Gastroesophageal sphincter (tissue), 4 donors: ENCODE measurements around the gene INSM1. TPM values are rescaled to one million over a fixed set of nuclear protein-coding genes. Genes with fewer than 3 reads are reported as not detected.

ENCODE experiments used
- ATAC-seq: fragments of 150-250 bp; one replicate; pipeline ENCODE4 v1.9.1; 2016; ENCODE audit warnings: mild to moderate bottlenecking, moderate library complexity
- H3K27ac ChIP-seq, 4 donors: fragments of 200-600 bp; sonication (generic) in 3 of 4; 1 replicate in 3 of 4; 2 replicates in 1 of 4; pipeline ENCODE4 v1.5.1; 2016 to 2019
- H3K27me3 ChIP-seq: fragments of 200-600 bp; sonication (generic); one replicate; pipeline ENCODE4 v1.5.1; 2019
- H3K36me3 ChIP-seq, 2 donors: fragments of 200-600 bp; sonication (generic); one replicate each; pipeline ENCODE4 v1.5.1; 2019; ENCODE audit warnings: control low read depth in 1 of 2
- H3K4me1 ChIP-seq, 3 donors: fragments of 200-600 bp; sonication (generic); 1 replicate in 2 of 3; 2 replicates in 1 of 3; pipeline ENCODE4 v1.5.1; 2016 to 2019; ENCODE audit warnings: control low read depth in 2 of 3
- H3K4me3 ChIP-seq, 2 donors: fragments of 200-600 bp; sonication (generic); one replicate each; pipeline ENCODE4 v1.5.1; 2019; ENCODE audit warnings: mild to moderate bottlenecking in 1 of 2, moderate library complexity in 1 of 2
- H3K9me3 ChIP-seq, 3 donors: fragments of 200-600 bp; sonication (generic); one replicate each; pipeline ENCODE4 v1.5.1; 2017 to 2019; ENCODE audit warnings: control low read depth in 2 of 3
- EP300 ChIP-seq: sonication (generic); formaldehyde crosslinking; IDR thresholded peaks from one replicate; pipeline ENCODE4 v1.6.1; 2017; ENCODE audit warnings: antibody characterized with exemption, mild to moderate bottlenecking
- POLR2A ChIP-seq, 2 donors: fragments of 450-650 bp; IDR thresholded peaks; one replicate each; pipeline ENCODE4 v1.6.1; 2017; ENCODE audit warnings: antibody characterized with exemption in 2 of 2, mild to moderate bottlenecking in 2 of 2, moderate library complexity in 1 of 2
- POLR2AphosphoS5 ChIP-seq: sonication (generic); formaldehyde crosslinking; IDR thresholded peaks from one replicate; pipeline ENCODE4 v1.6.1; 2017; ENCODE audit warnings: antibody characterized with exemption
- WGBS, 2 donors: methylation state at CpG; one replicate each; pipeline ENCODE4 v1.1.5; 2018; ENCODE audit warnings: low coverage in 1 of 2; 5-methylcytosine and 5-hydroxymethylcytosine counted together
- total RNA-seq, 4 donors: library from RNA; depleted of rRNA; stranded (reverse); fragments of >200 nt; gene quantifications; one replicate each; pipeline ENCODE4 v1.1.0, GENCODE V29; 2016
- TF ChIP-seq, protein P1 (sequence below), 4 experiments: fragments of 200-600 bp in 2 of 4; fragments of 450-650 bp in 2 of 4; sonication (generic) in 1 of 4; IDR thresholded peaks; one replicate each; pipeline ENCODE4 v1.5.1; 2017 to 2019; ENCODE audit warnings: antibody characterized with exemption in 4 of 4, mild to moderate bottlenecking in 2 of 4, moderate library complexity in 2 of 4

The INSM1 gene
- total RNA-seq, 4 donors from 2014 or later: 0.15 TPM; not detected in 3

DNA sequence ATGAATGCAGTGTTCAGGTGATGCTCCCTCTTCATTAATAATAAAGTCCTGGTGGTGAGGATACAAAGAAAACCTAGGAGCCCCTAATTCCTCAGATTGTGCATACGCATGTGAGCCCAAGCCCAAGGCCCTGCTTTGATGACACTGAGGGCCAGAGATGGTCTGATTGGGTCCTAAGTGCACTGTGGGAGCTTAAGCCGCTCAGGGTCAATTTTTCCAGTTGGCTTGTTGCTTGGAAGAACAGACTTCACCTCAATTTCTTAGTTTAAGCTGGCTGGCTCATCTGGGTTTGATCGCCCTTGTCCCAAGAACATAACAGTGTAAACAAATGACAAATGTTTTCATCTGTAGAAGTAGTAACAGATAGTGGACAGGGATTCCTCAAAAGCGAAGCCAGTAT lies 41.4 kb downstream of the INSM1 start:
- Histone ChIP-seq H3K9me3 (no peaks in the 10 kb centered on the region), H3K27ac (no peak overlapping the region), H3K4me1 (no peaks in the 10 kb centered on the region), H3K27me3 (no peaks in the 10 kb centered on the region), H3K4me3 (no peak overlapping the region), H3K36me3 (peaks cover 0 to 26% of the 10 kb centered on the region in 2 donors)
- WGBS, 2 donors: 84 to 90% methylated on average over 2 of the region's 4 CpGs
- ATAC-seq: no peak
- TF ChIP-seq POLR2AphosphoS5 (no peak), EP300 (no peak), POLR2A (IDR thresholded peaks at IDR 0.05) (no peak)
- TF ChIP-seq, protein P1, sequence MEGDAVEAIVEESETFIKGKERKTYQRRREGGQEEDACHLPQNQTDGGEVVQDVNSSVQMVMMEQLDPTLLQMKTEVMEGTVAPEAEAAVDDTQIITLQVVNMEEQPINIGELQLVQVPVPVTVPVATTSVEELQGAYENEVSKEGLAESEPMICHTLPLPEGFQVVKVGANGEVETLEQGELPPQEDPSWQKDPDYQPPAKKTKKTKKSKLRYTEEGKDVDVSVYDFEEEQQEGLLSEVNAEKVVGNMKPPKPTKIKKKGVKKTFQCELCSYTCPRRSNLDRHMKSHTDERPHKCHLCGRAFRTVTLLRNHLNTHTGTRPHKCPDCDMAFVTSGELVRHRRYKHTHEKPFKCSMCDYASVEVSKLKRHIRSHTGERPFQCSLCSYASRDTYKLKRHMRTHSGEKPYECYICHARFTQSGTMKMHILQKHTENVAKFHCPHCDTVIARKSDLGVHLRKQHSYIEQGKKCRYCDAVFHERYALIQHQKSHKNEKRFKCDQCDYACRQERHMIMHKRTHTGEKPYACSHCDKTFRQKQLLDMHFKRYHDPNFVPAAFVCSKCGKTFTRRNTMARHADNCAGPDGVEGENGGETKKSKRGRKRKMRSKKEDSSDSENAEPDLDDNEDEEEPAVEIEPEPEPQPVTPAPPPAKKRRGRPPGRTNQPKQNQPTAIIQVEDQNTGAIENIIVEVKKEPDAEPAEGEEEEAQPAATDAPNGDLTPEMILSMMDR (IDR thresholded peaks at IDR 0.05): no peak

DNA sequence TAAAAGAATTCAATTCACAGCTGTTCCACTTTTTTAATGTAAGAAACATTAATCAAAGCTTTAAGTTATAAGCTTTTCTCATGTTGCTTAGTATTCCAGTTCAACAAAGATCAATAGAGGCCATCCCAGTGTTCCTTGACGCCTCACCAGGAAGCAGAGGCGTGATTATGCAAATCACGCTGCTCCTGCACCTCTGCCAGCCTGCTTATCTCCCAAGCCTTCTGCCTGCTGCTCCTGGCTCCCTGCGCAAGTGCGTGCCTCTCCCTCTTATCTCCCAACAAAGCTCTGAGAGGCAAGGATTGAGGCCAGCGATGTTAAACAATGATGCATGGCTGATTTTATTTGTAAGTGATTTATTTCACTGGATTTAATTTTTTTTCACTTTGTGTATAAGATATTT lies 42.8 kb downstream of the INSM1 start:
- Histone ChIP-seq H3K9me3 (no peaks in the 10 kb centered on the region), H3K27me3 (no peaks in the 10 kb centered on the region), H3K4me1 (no peaks in the 10 kb centered on the region), H3K4me3 (no peak overlapping the region), H3K27ac (no peak overlapping the region), H3K36me3 (peaks cover 0 to 17% of the 10 kb centered on the region in 2 donors)
- no peak for ATAC-seq
- WGBS, 2 donors: 28 to 46% methylated on average over 3 to 6 of the region's 6 CpGs
- TF ChIP-seq POLR2A (IDR thresholded peaks at IDR 0.05) (no peak), POLR2AphosphoS5 (no peak), EP300 (no peak)
- TF ChIP-seq, protein P1 (IDR thresholded peaks at IDR 0.05): no peak

DNA sequence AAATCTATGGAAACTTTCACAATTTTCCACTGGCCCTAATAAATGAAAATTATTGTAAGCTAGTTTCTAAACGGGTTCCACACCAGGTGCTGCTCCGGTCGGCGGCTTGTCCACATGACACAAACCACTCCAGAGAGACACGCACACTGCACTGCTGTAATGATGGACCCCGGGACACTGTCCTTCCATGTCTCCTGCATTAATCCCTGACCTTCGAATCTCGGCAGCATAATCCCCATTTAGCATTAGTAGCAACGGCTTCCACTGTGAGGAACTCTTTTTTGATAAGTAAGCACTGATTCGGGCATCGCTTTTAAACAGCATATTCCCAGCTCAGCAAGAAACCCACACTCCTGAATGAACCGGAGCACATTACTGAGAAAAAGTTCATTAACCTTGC lies 43.5 kb downstream of the INSM1 start:
- Histone ChIP-seq H3K4me3 (no peak overlapping the region), H3K9me3 (no peaks in the 10 kb centered on the region), H3K27me3 (no peaks in the 10 kb centered on the region), H3K36me3 (peaks cover 0 to 14% of the 10 kb centered on the region in 2 donors), H3K27ac (no peak overlapping the region), H3K4me1 (no peaks in the 10 kb centered on the region)
- 81 to 86% methylated on average over 12 of the region's 12 CpGs for WGBS, 2 donors
- ATAC-seq: no peak
- TF ChIP-seq, protein P1 (IDR thresholded peaks at IDR 0.05): no peak
- no peak for TF ChIP-seq EP300
- no peak for TF ChIP-seq POLR2A (IDR thresholded peaks at IDR 0.05)
- no peak for TF ChIP-seq POLR2AphosphoS5

DNA sequence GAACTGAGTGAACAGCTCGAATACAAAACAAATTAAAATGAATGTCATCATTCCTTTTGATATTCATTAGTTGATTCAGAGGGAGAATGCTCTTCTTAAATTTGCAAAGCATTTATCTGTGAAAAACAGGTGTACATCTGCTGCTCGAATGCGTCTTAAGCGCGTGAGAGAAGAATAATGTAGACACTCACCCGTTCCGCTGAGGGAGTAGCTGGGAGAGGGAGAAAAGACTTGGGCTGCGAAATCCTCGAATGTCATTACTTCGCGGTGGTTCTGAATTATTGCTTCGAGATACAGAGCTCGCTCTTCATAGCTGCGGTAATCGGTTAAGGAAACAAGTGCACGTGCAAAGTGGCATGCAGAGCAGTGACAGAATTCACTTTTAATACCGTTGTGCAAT lies 43.9 kb downstream of the INSM1 start:
- H3K9me3 ChIP-seq: no peaks in the 10 kb centered on the region
- H3K36me3 ChIP-seq: peaks cover 0 to 17% of the 10 kb centered on the region in 2 donors
- no peak for TF ChIP-seq POLR2AphosphoS5
- TF ChIP-seq, protein P1 (IDR thresholded peaks at IDR 0.05): no peak
- TF ChIP-seq POLR2A (IDR thresholded peaks at IDR 0.05): no peak
- H3K4me3 ChIP-seq: no peak overlapping the region
- H3K27ac ChIP-seq: no peak overlapping the region
- no peaks in the 10 kb centered on the region for H3K4me1 ChIP-seq
- H3K27me3 ChIP-seq: no peaks in the 10 kb centered on the region
- no peak for ATAC-seq
- 90 to 93% methylated on average over 17 of the region's 17 CpGs for WGBS, 2 donors

DNA sequence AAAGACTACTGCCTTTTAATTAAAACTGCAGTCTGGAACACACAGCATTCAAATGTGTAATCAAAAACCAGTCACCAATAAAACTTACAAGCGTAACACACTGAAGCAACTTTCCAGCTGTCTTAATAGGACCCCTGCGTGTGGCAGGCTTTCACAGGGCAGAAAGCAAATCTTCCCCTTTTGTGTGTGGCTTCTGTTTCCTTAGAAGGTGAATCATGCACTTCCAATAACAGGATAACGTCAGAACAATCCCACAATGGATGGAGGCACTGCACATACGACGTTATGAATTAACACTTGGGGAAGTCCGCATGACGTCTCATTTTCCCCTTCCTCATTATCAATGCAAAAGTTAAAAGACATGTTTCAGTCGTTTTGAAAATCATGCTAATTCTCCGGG lies 44.8 kb downstream of the INSM1 start:
- WGBS, 2 donors: 74 to 80% methylated on average over 8 to 9 of the region's 9 CpGs
- H3K27me3 ChIP-seq: no peaks in the 10 kb centered on the region
- H3K9me3 ChIP-seq: no peaks in the 10 kb centered on the region
- TF ChIP-seq POLR2A (IDR thresholded peaks at IDR 0.05) (no peak), EP300 (no peak), POLR2AphosphoS5 (no peak)
- TF ChIP-seq, protein P1 (IDR thresholded peaks at IDR 0.05): no peak
- ATAC-seq: no peak
- H3K4me3 ChIP-seq: no peak overlapping the region
- H3K36me3 ChIP-seq: peaks cover 0 to 21% of the 10 kb centered on the region in 2 donors
- H3K4me1 ChIP-seq: no peaks in the 10 kb centered on the region
- H3K27ac ChIP-seq: no peak overlapping the region
